ENCODE measurements around the gene SCAND1. TPM values are rescaled to one million over a fixed set of nuclear protein-coding genes. Genes with fewer than 3 reads are reported as not detected.

Gene SCAND1
- total and polyA plus RNA-seq, 9 of the 15 experiments (the other 6 are each of a cell fraction or from before 2014, with no cell fraction given), result 0.08 to 94.0 (median 5.8) TPM

DNA sequence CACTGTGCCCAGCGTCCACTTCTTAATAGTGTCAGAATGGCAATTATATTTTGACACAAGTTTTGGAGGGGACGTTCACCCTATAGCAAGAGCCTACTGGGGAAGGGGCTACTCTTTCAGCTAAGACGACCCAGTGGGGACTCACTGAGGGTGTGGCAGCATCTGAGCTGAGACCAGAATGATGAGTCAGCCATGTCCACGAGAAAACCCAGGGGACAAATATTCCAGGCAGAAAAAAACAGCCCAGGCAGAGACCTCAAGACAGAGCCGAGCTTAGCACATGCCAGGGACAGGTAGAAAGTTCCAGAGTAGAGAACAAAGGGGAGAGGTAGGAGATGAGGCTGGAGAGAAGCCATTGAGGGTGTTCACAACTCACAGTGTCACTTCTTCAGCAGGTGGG is 25.2 kb upstream of the SCAND1 start (continued):
- TF ChIP-seq, protein P1, sequence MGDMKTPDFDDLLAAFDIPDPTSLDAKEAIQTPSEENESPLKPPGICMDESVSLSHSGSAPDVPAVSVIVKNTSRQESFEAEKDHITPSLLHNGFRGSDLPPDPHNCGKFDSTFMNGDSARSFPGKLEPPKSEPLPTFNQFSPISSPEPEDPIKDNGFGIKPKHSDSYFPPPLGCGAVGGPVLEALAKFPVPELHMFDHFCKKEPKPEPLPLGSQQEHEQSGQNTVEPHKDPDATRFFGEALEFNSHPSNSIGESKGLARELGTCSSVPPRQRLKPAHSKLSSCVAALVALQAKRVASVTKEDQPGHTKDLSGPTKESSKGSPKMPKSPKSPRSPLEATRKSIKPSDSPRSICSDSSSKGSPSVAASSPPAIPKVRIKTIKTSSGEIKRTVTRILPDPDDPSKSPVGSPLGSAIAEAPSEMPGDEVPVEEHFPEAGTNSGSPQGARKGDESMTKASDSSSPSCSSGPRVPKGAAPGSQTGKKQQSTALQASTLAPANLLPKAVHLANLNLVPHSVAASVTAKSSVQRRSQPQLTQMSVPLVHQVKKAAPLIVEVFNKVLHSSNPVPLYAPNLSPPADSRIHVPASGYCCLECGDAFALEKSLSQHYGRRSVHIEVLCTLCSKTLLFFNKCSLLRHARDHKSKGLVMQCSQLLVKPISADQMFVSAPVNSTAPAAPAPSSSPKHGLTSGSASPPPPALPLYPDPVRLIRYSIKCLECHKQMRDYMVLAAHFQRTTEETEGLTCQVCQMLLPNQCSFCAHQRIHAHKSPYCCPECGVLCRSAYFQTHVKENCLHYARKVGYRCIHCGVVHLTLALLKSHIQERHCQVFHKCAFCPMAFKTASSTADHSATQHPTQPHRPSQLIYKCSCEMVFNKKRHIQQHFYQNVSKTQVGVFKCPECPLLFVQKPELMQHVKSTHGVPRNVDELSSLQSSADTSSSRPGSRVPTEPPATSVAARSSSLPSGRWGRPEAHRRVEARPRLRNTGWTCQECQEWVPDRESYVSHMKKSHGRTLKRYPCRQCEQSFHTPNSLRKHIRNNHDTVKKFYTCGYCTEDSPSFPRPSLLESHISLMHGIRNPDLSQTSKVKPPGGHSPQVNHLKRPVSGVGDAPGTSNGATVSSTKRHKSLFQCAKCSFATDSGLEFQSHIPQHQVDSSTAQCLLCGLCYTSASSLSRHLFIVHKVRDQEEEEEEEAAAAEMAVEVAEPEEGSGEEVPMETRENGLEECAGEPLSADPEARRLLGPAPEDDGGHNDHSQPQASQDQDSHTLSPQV (IDR thresholded peaks at IDR 0.05), result 0 out of 2 replicates have a peak, but pooled peaks have one; percentile 46
- peak; percentile 37; the same call in 1 of the 2 replicates for TF ChIP-seq MAFF (IDR thresholded peaks at IDR 0.05; ENCODE audit: low read length)
- peak; percentile 90 for TF ChIP-seq C11orf30 (IDR thresholded peaks at IDR 0.05; ENCODE audit: low read depth)
- TF ChIP-seq CXXC5 (CRISPR knock-in tag; IDR thresholded peaks at IDR 0.05), result no peak
- TF ChIP-seq MAFK (IDR thresholded peaks at IDR 0.05; ENCODE audit: low read length), result peak; percentile 40; the same call in 1 of the 2 replicates
- peak; percentile 89 for TF ChIP-seq ZNF316 (IDR thresholded peaks at IDR 0.05)
- TF ChIP-seq, protein P2, sequence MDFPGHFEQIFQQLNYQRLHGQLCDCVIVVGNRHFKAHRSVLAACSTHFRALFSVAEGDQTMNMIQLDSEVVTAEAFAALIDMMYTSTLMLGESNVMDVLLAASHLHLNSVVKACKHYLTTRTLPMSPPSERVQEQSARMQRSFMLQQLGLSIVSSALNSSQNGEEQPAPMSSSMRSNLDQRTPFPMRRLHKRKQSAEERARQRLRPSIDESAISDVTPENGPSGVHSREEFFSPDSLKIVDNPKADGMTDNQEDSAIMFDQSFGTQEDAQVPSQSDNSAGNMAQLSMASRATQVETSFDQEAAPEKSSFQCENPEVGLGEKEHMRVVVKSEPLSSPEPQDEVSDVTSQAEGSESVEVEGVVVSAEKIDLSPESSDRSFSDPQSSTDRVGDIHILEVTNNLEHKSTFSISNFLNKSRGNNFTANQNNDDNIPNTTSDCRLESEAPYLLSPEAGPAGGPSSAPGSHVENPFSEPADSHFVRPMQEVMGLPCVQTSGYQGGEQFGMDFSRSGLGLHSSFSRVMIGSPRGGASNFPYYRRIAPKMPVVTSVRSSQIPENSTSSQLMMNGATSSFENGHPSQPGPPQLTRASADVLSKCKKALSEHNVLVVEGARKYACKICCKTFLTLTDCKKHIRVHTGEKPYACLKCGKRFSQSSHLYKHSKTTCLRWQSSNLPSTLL (IDR thresholded peaks at IDR 0.05), result no peak

All from K562 (cell line).